Stimulated activated CD8-positive, alpha-beta memory T cell treated with anti-CD3 and anti-CD28 coated beads, Interleukin-15, amount 100 ng/mL, for 24 hours (primary cell): Measurements from ENCODE around the gene FDX1.

Source experiments
- DNase-seq: peaks from one replicate; pipeline ENCODE4 v3.0.0-alpha.2; 2020; ENCODE audit warnings: low read depth

Gene FDX1

GRCh38 chr11:110467556-110467955, 37.8 kb downstream of the FDX1 start:
- DNase-seq: no peak

GRCh38 chr11:110468121-110468520, 38.4 kb downstream of the FDX1 start:
- no peak for DNase-seq

GRCh38 chr11:110469127-110469526, 39.4 kb downstream of the FDX1 start:
- no peak for DNase-seq

GRCh38 chr11:110470716-110471115, 41.0 kb downstream of the FDX1 start:
- DNase-seq: no peak

GRCh38 chr11:110471371-110471770, 41.6 kb downstream of the FDX1 start:
- no peak for DNase-seq

GRCh38 chr11:110472858-110473257, 43.1 kb downstream of the FDX1 start:
- DNase-seq: no peak

GRCh38 chr11:110473706-110474105, 44.0 kb downstream of the FDX1 start:
- DNase-seq: no peak

GRCh38 chr11:110474578-110474977, 44.8 kb downstream of the FDX1 start:
- DNase-seq: no peak

- no peak for DNase-seq
Measured at GRCh38 chr11:110475671-110476070, 45.9 kb downstream of the FDX1 start.

GRCh38 chr11:110478410-110478809, 48.7 kb downstream of the FDX1 start:
- no peak for DNase-seq

GRCh38 chr11:110479108-110480101, 49.7 kb downstream of the FDX1 start:
- DNase-seq: no peak

- DNase-seq: no peak
Measured at GRCh38 chr11:110481523-110481922, 51.8 kb downstream of the FDX1 start.

GRCh38 chr11:110486156-110486555, 56.4 kb downstream of the FDX1 start:
- DNase-seq: no peak

- no peak for DNase-seq
Measured at GRCh38 chr11:110488446-110488845, 58.7 kb downstream of the FDX1 start.

GRCh38 chr11:110490886-110491285, 61.1 kb downstream of the FDX1 start:
- DNase-seq: no peak

- DNase-seq: no peak
Measured at GRCh38 chr11:110491577-110492320, 62.0 kb downstream of the FDX1 start.

GRCh38 chr11:110492321-110492685, 62.6 kb downstream of the FDX1 start:
- DNase-seq: no peak

GRCh38 chr11:110493346-110493745, 63.6 kb downstream of the FDX1 start:
- no peak for DNase-seq

GRCh38 chr11:110497231-110497978, 67.7 kb downstream of the FDX1 start:
- no peak for DNase-seq

GRCh38 chr11:110501428-110501827, 71.7 kb downstream of the FDX1 start:
- DNase-seq: no peak

GRCh38 chr11:110505528-110506284, 76.0 kb downstream of the FDX1 start:
- DNase-seq: no peak

- DNase-seq: no peak
Measured at GRCh38 chr11:110507328-110507727, 77.6 kb downstream of the FDX1 start.
